ENCODE data around the gene PKIG.

DNA sequence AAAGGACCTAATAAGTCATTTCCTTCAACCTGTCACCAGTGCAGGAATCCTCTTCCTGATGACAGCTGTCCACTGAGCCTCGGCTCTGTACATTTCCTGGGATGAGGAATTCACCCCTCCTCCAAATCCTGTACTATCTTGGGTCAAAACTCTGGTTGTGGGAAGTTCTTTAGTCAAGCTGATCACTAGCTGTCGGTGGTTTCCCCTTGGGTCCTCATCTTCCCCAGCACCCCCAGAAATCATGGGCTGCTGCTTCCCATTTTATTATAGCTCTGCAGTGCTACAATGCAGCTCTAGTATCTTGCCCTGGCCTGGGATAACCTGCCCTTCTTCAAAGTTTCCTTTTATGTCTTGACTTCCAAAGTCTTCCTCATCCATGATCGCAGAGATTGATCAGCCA, 83.7 kb downstream of the PKIG start:
- TF ChIP-seq CTCF (conservative IDR thresholded peaks at IDR 0.05; ENCODE audit: low read depth in 2 of 2) = no peak
- no peak for TF ChIP-seq ZNF331 (CRISPR knock-in tag; IDR thresholded peaks at IDR 0.05; ENCODE audit: low read depth)
- TF ChIP-seq EZH2 (IDR thresholded peaks at IDR 0.05; ENCODE audit: low read depth, unreplicated experiment) = no peak
- no peak for TF ChIP-seq POLR2AphosphoS5 (IDR thresholded peaks at IDR 0.05; ENCODE audit: low read depth)
- TF ChIP-seq EZH2phosphoT487 (IDR thresholded peaks at IDR 0.05; ENCODE audit: unreplicated experiment) = no peak
- TF ChIP-seq JUNB (IDR thresholded peaks at IDR 0.05; ENCODE audit: unreplicated experiment) = no peak
- TF ChIP-seq REST (IDR thresholded peaks at IDR 0.05; ENCODE audit: unreplicated experiment) = no peak
- no peak for TF ChIP-seq STAT1 (IDR thresholded peaks at IDR 0.05; ENCODE audit: unreplicated experiment)
- TF ChIP-seq CREB1 (CRISPR knock-in tag; IDR thresholded peaks at IDR 0.05; ENCODE audit: low read depth) = no peak
- TF ChIP-seq ZNF114 (CRISPR knock-in tag; IDR thresholded peaks at IDR 0.05) = no peak
- no peak for TF ChIP-seq NANOG (IDR thresholded peaks at IDR 0.05; ENCODE audit: borderline replicate concordance)
- TF ChIP-seq ZNF462 (CRISPR knock-in tag; IDR thresholded peaks at IDR 0.05) = no peak
- TF ChIP-seq, protein P1, sequence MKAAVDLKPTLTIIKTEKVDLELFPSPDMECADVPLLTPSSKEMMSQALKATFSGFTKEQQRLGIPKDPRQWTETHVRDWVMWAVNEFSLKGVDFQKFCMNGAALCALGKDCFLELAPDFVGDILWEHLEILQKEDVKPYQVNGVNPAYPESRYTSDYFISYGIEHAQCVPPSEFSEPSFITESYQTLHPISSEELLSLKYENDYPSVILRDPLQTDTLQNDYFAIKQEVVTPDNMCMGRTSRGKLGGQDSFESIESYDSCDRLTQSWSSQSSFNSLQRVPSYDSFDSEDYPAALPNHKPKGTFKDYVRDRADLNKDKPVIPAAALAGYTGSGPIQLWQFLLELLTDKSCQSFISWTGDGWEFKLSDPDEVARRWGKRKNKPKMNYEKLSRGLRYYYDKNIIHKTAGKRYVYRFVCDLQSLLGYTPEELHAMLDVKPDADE (IDR thresholded peaks at IDR 0.05) = no peak

Data from GM23338 (cell line).